GM21529 (cell line): ENCODE data around the gene ASCC1.

Source experiments
- ATAC-seq: cut with Tn5 transposase; IDR thresholded peaks from one replicate; pipeline ENCODE4 v1.9.1; 2021; ENCODE audit not compliant: unreplicated experiment

The ASCC1 gene

DNA sequence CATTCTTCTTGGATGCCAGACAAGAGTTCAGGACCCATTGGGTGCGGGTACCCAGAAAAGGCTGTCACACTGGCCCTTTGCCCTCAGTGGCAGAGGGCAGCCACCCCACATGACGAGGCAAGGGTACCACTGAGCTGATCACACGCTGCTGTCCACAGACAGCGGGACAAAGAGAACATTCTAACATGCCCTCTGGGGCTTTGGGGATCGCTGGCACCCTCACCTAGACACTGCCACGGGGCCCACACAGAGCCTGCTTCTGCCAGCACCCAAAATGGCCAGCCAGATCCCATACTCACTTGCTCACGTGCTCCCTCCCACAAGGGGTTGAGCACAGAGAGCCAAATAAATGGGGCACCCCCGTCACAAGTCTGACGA is 111.0 kb downstream of the ASCC1 start:
- no peak for ATAC-seq

DNA sequence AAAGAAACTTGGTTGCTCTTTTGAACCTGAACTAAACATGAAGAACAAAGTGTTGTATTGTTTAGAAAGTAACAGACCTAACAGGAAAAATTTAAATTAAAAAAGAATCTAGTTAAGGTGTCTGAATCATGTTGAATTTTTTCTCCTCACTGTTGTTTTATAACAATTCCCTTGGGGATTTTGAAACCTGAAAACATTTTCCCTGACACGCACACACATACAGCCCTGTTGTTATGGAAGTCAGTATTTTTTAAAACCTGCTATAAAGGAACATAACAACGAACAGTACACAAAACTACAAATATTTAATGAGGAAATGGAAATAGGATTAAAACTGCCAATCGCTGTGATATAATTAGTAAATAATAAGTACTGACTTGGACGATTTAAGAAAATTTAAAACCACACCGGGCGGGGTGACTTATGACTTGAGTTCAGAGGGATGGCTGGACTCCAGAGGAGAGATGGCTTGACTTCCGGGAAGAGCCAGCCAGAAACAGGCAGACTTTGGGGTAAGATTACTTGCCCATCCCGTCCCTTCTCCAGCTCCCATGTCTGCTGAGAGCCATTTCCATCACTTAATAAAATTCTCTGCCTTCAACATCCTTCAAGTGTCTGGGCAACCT is 111.5 kb downstream of the ASCC1 start:
- no peak for ATAC-seq

DNA sequence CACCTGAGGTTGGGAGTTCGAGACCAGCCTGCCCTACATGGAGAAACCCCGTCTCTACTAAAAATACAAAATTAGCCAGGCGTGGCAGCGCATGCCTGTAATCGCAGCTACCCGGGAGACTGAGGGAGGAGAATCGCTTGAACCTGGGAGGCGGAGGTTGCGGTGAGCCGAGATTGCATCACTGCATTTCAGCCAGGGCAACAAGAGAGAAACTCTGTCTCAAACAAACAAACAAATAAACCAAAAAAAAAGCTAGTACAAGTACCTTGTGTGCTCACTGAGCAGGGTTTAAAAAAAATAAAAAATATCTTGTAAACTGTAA is 116.5 kb downstream of the ASCC1 start:
- ATAC-seq, result no peak

GRCh38 chr10:72098836-72099599 is 117.1 kb downstream of the ASCC1 start:
- no peak for ATAC-seq

DNA sequence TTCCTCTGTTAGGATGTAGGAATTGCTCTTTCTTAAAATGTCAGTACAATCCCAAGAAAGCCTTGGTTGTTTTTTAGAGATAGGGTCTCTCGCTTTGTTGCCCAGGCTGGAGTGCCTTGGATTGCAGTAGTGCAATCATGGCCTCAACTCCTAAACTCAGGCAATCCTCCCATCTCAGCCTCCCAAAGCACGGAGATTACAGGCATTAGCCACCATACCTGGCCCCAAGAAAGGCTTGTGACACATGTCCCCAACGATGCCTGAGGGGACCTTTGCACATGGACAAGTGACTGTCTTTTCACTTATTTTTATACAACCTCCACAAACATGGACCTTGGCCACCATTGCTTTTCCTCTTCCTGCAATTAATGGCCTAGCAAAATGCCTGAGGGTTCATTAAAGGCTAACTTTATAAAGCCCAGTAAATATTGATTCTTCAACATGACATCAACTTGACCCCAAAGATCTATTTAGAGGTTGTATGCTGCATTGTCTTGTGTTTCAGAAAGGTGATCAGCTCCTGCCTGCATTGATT is 117.7 kb downstream of the ASCC1 start:
- ATAC-seq, result no peak

GRCh38 chr10:72097448-72098300 is 118.4 kb downstream of the ASCC1 start:
- ATAC-seq, result no peak

DNA sequence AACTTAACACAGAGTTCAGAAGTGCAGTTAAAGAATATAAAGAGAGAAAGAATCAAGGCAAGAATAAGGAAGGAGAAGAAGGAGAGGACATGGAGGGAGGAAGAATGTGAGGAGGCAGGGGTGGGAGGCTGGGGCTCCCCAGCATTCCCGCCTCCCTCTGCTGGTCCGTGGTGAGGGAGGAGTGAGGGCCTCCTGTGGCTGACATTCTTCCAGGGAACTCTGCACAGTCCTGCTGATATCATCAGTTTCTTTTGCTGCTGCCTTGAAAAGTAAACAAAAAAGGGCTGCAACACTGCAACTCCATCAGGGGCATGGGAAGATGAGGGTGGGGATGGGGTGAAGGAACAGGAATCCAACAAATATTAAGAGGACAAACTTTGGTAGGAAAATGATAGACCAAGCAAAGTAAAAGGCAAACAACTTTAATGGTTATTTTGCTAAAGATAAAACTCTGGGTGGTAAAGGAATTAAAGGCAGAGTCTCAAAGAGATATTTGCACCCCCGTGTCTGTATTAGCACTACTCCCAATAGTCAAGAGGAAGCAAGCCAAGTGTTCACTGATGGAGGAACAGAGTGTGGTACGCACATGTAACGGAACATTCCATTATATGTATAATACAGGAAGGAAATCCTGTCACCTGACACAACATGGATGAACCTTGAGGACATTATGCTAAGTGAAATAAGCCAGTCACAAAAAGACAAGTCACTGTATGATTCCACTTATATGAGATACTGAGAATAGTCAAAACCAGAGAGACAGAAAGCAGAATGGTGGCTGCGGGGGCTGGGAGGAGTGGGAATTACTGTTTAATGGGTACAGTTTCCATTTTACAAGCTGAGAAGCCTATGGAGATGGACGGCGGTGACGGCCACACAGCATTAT is 119.7 kb downstream of the ASCC1 start:
- ATAC-seq, result no peak

DNA sequence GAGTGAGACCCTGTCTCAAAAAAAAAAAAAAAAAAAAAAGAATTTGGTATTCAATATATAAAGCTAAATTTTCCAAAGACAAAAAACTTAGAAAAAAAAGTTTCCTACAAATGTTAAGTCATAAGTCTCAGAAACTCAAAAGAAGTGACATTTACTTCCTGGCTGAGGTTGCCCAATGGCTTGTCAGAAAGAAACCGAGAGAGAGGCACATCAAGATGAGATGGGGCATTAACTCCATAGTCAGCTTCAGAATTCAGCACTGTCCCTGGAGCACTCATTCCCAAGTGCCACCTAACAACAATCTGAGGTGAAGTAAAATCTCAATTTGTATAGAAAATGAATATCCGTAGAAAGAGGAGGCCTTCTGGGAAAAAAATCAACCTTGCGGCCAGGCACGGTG is 120.9 kb downstream of the ASCC1 start:
- no peak for ATAC-seq

DNA sequence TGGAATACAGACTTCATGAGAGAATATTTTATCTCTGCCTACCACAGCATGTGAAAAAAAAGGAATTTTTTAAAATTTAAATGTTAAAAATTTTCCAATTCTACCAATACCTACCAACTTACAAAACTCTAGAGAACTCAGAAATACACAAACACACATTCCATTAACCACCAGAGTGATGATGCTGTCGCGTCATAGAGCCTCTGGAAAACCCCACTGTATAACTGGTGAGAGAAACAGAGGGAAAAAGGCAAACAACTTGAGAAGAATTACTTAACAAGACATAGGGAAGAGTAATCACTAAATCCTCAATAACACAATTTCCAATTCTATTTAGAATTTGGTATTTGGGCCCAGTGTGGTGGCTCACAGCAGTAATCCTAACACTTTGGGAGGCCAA is 121.5 kb downstream of the ASCC1 start:
- ATAC-seq, result no peak

DNA sequence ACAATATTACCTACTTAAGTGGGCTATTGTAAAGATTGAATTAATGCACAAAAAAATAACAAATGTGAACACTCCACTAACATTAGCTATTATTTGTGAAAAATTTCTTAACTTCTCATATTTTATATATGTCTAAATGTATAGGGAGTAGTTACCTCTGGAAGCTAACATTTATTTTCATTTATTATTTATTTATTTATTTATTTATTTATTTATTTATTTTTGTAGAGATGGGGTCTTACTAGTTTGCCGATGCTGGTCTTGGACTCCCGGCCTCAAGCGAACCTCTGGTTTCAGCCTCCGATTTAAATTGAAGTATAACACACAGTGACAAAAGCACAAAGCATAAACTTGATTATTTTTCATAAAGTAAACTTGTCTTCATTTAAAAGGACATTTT is 122.6 kb downstream of the ASCC1 start:
- ATAC-seq, result no peak

DNA sequence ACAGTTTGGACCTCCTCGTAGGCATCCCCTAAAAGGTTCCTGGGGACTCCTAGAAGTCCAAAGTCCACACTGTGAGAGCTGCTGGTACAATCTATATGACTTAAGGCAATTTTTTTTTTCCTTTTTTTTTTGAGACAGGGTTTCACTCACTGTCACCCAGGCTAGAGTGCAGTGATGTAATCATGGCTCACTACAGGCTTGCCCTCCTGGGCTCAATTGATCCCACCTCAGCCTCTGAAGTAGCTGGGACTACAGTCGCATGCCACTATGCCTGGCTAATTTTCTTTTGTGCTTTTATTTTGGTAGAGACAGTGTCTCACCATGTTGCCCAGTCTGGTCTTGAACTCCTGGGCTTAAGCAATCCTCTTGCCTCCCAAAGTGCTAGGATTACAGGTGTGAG is 123.1 kb downstream of the ASCC1 start:
- ATAC-seq, result no peak

GRCh38 chr10:72092171-72092924 is 123.7 kb downstream of the ASCC1 start:
- ATAC-seq, result no peak

- ATAC-seq, result no peak
Measured at GRCh38 chr10:72090326-72090725, 125.8 kb downstream of the ASCC1 start.

GRCh38 chr10:72089618-72090017 is 126.5 kb downstream of the ASCC1 start:
- no peak for ATAC-seq

- no peak for ATAC-seq
Measured at GRCh38 chr10:72088889-72089575, 127.0 kb downstream of the ASCC1 start.

DNA sequence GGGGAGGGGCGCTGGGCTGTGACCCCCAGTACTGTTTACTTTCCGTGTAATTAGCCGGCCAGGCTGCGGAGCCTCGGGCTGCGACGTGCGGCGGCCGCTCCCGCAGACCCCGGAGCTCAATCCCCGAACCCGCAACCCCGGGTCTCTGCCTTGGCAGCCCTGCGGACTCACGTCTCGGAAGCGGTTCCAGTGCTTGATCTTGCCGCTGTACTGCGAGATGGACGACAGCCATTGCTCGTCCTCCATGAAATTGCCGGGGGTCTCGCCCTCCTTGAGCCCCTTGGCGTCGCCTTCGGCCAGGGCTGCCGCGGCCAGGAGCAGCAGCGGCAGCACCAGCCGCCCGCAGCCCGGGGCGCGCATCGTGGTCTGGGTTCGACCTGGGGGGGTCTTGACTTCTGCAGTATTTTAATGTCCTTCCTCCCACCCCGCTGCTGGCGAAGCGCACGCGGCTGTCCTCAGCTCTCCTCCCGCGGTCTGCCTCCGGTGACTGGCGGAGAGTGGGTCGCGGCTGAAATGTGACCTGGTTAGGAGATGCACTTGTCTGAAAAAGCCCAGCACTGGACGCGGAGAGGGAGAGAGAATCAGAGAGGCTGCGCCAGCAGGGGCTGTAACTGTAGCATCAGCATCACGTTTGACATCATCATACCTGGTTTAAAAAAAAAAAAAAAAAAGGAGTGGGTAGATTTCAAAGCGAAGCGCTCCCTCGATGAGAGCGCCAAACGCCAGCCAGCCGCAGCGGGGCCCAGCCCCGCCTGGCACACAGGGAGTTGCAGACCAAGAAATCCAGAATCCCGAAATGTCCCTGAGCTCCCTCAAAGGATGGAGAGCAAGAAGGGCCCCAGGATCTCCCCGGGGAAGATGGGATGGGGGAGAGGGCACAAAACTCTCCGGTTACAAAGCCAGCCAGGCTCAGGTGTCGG is 127.8 kb downstream of the ASCC1 start, which contains the start of gene SPOCK2:
Gene SPOCK2 (minus strand): TSS at position 583 of the 920 bp plus-strand sequence. CDS start 223 bp downstream, at position 360.
- ATAC-seq, result no peak

- ATAC-seq, result no peak
Measured at GRCh38 chr10:72087392-72087968, 128.6 kb downstream of the ASCC1 start.
